Parathyroid adenoma (tissue), 2 donors: ENCODE measurements around the gene MAP2K4.

Experiments
- H2AFZ ChIP-seq: fragments of 300-600 bp; sonication (generic); one replicate; pipeline ENCODE4 v1.7.0; 2017; ENCODE audit warnings: antibody characterized with exemption, mild to moderate bottlenecking
- H3K27ac ChIP-seq: fragments of 300-600 bp; sonication (generic); one replicate; pipeline ENCODE4 v1.7.0; 2017
- H3K27me3 ChIP-seq: fragments of 300-600 bp; sonication (generic); one replicate; pipeline ENCODE4 v1.7.0; 2017; ENCODE audit warnings: low read length; ENCODE audit not compliant: control insufficient read depth, insufficient read depth
- H3K36me3 ChIP-seq: fragments of 300-600 bp; sonication (generic); one replicate; pipeline ENCODE4 v1.7.0; 2017; ENCODE audit warnings: low read length; ENCODE audit not compliant: control insufficient read depth, insufficient read depth
- H3K4me1 ChIP-seq: fragments of 300-600 bp; sonication (generic); one replicate; pipeline ENCODE4 v1.7.0; 2017; ENCODE audit warnings: control low read depth
- H3K4me2 ChIP-seq: fragments of 300-600 bp; sonication (generic); one replicate; pipeline ENCODE4 v1.7.0; 2017; ENCODE audit warnings: low read length
- H3K4me3 ChIP-seq: fragments of 300-600 bp; sonication (generic); one replicate; pipeline ENCODE4 v1.7.0; 2017; ENCODE audit warnings: low read depth, low read length
- H3K79me2 ChIP-seq: fragments of 300-600 bp; sonication (generic); one replicate; pipeline ENCODE4 v1.7.0; 2017; ENCODE audit warnings: control low read depth
- H3K9ac ChIP-seq: fragments of 300-600 bp; sonication (generic); one replicate; pipeline ENCODE4 v1.7.0; 2017; ENCODE audit warnings: mild to moderate bottlenecking
- H3K9me3 ChIP-seq: fragments of 300-600 bp; sonication (generic); one replicate; pipeline ENCODE4 v1.7.0; 2017; ENCODE audit warnings: low read length; ENCODE audit not compliant: control insufficient read depth
- CTCF ChIP-seq: fragments of 300-600 bp; sonication (generic); IDR thresholded peaks from one replicate; pipeline ENCODE4 v1.7.0; 2017; ENCODE audit warnings: antibody characterized with exemption, mild to moderate bottlenecking
- donor health status: primary hyperparathyroidism.

MAP2K4 gene

DNA sequence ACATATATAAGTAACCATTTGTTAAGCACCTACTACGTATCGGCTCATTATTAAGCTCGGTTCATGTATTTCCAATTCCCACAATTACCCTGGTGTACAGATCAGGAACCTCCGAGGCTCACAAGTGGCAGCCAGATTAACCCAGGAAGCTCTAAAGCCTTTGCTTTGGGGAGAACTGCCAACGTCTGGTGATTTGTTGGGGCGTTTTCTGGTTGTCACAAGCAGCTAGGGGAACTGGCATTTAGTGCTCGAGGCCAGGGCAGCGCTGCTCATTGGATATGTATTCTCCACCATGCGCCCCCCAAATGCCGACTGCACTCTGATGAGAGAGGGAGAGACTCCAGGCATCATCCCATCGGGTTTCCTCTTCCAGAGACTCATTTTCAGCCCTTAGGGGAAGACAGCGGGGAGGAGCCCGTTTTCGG, 23.9 kb upstream of the MAP2K4 start:
- H3K27ac ChIP-seq, result peak overlapping the region; percentile 78
- no peaks in the 10 kb centered on the region for H3K36me3 ChIP-seq
- no peaks in the 10 kb centered on the region for H3K79me2 ChIP-seq
- H2AFZ ChIP-seq, result peak overlapping the region; percentile 99
- no peaks in the 10 kb centered on the region for H3K9me3 ChIP-seq
- H3K4me3 ChIP-seq, result peak overlapping the region; percentile 90
- no peaks in the 10 kb centered on the region for H3K4me1 ChIP-seq
- no peak for TF ChIP-seq CTCF
- peak overlapping the region; percentile 89 for H3K4me2 ChIP-seq
- H3K27me3 ChIP-seq, result no peaks in the 10 kb centered on the region
- H3K9ac ChIP-seq, result peak overlapping the region; percentile 56

DNA sequence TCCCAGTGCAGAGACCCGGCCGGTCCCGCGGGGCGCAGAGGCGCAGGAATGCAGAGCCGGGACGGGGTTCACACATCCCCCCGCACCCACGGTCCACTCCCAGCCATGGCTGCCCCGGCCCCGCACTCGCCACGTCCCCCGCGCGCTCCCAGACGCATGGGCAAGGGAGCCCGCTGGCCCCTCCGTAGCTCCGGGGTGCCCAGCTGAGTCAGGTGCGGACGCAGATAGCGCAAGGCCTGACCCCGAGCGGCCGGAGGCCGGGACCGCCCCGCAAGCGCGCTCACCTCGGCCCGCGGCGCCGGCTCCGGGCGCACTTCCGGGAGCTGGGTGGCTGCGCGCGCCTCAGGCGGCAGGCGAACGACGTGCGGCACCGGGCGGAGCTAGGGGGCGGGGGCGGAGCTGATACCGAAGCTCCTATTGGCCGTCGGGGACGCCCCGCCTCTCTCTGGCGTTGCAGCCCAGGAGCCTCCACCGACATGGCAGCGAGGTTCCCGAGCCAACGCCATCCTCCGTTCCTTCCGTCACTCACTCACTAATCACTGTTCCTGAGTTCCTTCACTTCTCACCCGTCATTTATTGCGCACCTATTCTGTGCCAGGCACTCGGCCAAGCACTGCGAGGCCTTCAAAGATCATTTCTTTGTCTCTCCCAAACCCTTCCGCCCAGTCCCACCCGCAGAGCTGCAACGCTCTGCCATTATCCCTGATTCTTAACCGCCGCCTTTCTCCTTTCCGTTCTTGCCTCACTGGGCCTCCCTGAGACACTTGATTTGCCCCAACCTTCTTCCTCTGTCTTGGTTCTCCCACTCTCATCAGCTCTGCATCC, 23.3 kb upstream of the MAP2K4 start, which contains the start of gene ZNF18:
ZNF18 (minus strand) TSS at position 329 of the 825 bp plus-strand sequence. CDS start 4,646 bp downstream, outside the sequence.
- Histone ChIP-seq H3K4me1 (no peaks in the 10 kb centered on the region), H3K27ac (peak within 1 kb of the TSS; percentile 78), H3K9ac (peak within 1 kb of the TSS; percentile 56), H3K9me3 (no peaks in the 10 kb centered on the region), H3K27me3 (no peaks in the 10 kb centered on the region), H3K4me3 (peak within 1 kb of the TSS; percentile 90), H3K36me3 (no peaks in the 10 kb centered on the region), H3K79me2 (no peaks in the 10 kb centered on the region), H3K4me2 (peak within 1 kb of the TSS; percentile 89), H2AFZ (peak within 1 kb of the TSS; percentile 99)
- TF ChIP-seq CTCF, result no peak

DNA sequence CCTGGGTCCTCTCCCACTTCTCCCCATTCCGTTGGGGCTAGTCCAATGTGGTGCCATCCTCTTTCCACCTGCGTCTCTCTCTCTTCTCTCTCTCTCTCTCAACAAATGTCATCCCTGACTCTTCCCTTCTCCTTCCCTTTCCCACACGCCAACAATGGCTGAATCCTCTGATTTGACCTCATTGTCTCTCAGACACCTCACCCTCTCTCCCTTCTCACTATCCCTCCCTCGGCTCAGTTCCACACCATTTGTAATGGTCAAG, 22.8 kb upstream of the MAP2K4 start:
- TF ChIP-seq CTCF, result no peak
- no peaks in the 10 kb centered on the region for H3K27me3 ChIP-seq
- no peaks in the 10 kb centered on the region for H3K79me2 ChIP-seq
- peak overlapping the region; percentile 85 for H3K4me2 ChIP-seq
- H3K9ac ChIP-seq, result peak overlapping the region; percentile 4
- no peaks in the 10 kb centered on the region for H3K4me1 ChIP-seq
- H3K27ac ChIP-seq, result peak overlapping the region; percentile 78
- no peaks in the 10 kb centered on the region for H3K9me3 ChIP-seq
- no peaks in the 10 kb centered on the region for H3K36me3 ChIP-seq
- H2AFZ ChIP-seq, result peak overlapping the region; percentile 89
- H3K4me3 ChIP-seq, result peak overlapping the region; percentile 90

DNA sequence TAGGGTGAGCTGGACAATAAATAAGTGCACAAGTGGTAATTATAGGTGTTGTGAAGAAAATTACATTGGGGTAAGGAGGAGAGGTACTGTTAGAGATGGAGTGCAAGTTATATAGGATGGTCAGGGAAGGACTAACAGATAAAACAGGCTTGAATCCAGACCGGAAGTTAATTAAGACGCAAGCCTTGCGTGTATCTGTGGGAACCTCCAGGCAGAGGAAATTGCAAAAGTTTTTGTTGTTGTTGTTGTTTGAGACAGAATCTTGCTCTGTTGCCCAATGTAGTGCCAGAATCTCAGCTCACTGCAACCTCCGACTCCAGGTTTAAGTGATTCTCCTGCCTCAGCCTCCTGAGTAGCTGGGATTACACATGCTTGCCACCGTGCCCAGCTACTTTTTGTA, 21.0 kb upstream of the MAP2K4 start:
- no peak overlapping the region for H3K27ac ChIP-seq
- H3K4me2 ChIP-seq, result no peak overlapping the region
- H2AFZ ChIP-seq, result no peak overlapping the region
- no peak for TF ChIP-seq CTCF
- no peak overlapping the region for H3K4me3 ChIP-seq
- no peaks in the 10 kb centered on the region for H3K27me3 ChIP-seq
- H3K36me3 ChIP-seq, result no peaks in the 10 kb centered on the region
- H3K79me2 ChIP-seq, result no peaks in the 10 kb centered on the region
- H3K9me3 ChIP-seq, result no peaks in the 10 kb centered on the region
- H3K4me1 ChIP-seq, result no peaks in the 10 kb centered on the region
- no peak overlapping the region for H3K9ac ChIP-seq

- no peaks in the 10 kb centered on the region for H3K4me1 ChIP-seq
- no peaks in the 10 kb centered on the region for H3K9me3 ChIP-seq
- no peak overlapping the region for H2AFZ ChIP-seq
- H3K36me3 ChIP-seq, result no peaks in the 10 kb centered on the region
- no peaks in the 10 kb centered on the region for H3K79me2 ChIP-seq
- no peak overlapping the region for H3K4me3 ChIP-seq
- H3K9ac ChIP-seq, result no peak overlapping the region
- no peak overlapping the region for H3K27ac ChIP-seq
- no peak for TF ChIP-seq CTCF
- no peaks in the 10 kb centered on the region for H3K27me3 ChIP-seq
- H3K4me2 ChIP-seq, result no peak overlapping the region
Measured at GRCh38 chr17:12007466-12007865, 13.2 kb upstream of the MAP2K4 start.
